GM21825 (cell line): ENCODE results near the gene AGFG2.
"Not testable (repeated sequence)": the region's sequence is repeated elsewhere in the genome, so short reads cannot be mapped to it uniquely, and the experiment has no call there.

Source experiments
- ATAC-seq: cut with Tn5 transposase; IDR thresholded peaks from one replicate; pipeline ENCODE4 v1.9.1; 2021; ENCODE audit warnings: mild to moderate bottlenecking, moderate library complexity; ENCODE audit not compliant: unreplicated experiment

The AGFG2 gene

DNA sequence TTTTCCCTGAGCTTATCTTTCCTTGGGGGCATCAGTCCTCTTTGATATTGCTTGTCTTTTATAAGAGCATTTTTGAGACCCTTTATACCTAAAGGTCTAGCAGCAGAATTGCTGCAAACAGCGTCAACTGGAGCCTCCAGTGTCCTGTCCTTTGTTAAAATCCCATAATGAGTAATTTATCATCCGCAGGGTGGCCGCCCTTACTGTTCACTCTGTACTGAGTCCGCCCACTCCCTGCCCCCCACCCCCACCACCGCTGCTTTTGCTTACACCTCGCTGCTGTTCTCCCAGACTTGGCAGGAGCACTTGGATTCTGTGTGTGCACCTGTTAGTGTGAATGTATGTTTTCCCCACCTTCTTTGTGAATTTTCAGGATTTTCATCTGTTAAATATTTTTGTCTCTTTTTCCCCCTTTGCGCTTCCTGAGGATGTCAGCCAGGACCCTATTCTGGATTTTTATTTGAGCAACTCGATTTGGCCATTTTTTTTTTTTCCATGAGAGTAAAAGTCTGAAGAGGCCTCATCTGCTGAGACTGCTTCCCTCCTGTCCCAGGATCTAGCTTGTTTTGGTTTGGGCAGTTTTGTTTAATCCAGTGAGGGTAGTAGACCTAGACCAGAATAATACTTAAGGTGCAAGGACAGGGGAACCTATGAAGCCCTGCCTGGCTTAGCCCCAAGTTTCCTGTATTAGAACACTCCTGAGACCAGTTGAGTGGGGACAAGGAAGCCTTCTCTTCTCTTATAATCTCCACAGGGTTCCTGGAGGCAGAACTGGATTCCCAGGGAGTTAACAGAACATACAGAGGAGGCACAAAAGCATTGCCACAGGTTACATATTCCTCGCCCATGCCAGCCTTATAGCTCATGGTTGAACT lies 8.2 kb downstream of the AGFG2 start:
- ATAC-seq = no peak

DNA sequence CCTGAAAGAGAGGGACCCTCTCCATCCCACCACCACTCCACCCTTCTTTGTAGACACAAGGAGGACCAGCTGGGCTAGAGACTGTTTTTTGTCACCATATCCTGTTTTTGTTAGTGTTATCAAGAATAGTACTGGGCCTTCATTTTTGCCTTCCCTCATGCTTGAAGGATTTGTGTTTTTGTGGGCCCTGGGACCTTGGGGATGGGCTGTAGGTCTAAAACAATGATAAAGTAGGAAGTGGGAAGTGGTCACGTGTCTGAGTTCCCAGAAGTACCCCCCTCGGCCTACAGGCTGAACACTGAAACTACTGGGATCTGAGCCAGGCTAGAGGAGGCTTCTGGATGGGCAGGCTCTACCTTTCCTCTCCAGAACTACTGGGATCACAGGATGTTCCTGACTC lies 8.9 kb downstream of the AGFG2 start:
- no peak for ATAC-seq

DNA sequence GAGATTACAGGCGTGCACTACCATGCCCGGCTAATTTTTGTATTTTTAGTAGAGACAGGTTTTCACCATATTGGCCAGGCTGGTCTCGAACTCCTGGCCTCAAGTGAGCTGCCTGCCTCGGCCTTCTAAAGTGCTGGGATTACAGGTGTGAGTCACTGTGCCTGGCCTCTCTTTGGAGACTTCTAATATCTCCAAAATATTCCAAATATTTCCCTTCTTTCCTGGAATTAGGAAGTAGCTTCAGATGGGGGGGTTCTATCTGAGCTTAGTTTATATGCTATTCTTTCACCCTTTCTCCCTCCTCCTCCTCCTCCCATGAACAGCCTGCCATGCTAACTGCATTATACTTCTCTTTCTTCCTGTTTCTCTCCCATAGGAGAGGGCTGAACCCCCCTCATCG lies 9.4 kb downstream of the AGFG2 start:
- not testable (repeated sequence) for ATAC-seq

DNA sequence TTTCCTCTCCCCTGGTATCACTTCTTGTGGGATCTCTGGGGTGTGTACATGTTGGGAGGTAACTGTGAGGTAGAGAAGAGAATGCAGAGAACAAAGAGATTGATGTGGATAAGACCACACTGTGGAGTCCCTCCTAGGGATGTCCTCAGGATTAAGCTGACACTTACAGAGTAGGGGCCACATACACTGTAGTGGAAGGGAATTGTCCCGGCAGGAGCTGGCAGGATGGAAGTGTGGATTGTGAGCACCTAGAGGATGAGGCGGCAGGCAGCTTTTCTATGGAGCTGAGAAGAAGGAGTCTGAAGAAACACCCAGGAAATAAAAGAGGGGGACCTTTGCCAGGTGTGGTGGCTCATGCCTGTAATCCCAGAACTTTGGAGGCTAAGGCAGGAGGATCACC lies 13.5 kb downstream of the AGFG2 start:
- no peak for ATAC-seq

DNA sequence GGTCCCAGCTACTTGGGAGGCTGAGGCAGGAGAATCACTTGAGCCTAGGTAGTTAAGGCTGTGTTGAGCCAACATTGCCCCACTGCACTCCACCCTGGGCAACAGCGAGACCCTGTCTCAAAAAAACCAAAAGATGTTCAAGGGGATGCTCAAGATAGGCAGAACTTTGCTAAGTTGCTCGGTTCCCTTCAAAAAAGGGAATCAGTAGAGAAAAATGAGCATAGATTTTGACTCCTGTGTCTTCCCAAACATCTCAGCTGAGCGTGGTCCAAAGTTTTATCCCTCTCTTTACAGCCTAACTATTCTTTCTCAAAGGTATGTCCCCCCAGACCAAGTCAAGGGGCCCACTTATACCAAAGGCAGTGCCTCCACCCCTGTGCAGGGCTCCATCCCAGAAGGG lies 14.0 kb downstream of the AGFG2 start:
- ATAC-seq = no peak

DNA sequence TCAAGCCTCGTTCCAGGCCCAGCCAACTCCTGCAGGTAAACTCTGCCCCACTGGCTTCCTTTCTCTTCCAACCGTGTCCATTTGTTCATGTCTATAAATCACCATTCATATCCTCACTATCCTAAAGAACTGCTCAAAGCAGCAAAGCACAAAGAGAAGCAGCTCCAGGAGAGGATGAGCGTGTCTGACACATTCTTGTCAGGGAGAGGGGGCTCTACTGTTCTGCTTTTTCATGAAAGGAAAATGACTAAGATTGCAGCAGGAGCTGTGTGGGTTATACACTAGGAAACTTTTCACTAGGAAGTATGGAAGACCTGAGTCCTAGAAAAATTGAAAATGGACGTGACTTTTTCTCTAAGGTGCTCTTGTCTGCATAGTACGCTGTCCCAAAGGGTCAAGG lies 16.7 kb downstream of the AGFG2 start:
- ATAC-seq = no peak

DNA sequence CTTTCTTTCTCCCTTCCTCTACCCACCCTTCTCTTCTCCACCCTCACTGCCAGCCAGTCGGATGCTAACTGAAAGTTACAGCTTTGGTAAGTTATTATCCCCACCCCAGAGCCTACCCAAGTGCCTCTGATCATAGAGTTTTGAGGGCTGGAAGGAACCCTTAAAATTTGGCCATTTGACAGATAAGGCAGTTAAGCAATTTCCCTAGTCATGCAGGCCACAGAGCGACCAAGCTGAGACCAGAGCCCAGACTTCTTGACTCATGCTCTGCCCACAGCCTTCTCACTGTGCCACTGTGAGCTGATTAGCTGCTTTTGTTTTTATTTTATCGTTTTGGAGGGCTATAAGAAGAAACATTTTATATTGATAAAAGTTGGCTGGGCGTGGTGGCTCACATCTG lies 17.5 kb downstream of the AGFG2 start:
- no peak for ATAC-seq

DNA sequence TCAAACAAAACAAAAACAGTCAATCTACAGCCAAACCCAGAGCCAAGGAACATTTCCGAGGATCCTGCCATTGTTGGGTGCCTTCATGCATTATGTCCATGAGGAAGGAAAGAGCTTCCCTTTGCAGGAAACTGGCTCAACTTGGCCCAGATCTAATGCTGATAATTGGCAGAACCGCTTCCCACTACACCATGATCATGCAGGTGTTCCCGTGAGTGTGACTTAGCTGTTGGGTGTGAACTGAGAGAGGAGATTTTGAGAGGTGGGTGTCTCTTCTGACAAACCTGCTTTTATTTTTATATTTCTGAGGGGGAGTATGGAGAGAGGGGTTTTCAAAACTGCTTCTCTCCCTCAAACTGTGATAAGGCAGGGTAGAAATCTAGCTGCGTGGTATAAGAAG lies 20.1 kb downstream of the AGFG2 start:
- ATAC-seq = no peak

DNA sequence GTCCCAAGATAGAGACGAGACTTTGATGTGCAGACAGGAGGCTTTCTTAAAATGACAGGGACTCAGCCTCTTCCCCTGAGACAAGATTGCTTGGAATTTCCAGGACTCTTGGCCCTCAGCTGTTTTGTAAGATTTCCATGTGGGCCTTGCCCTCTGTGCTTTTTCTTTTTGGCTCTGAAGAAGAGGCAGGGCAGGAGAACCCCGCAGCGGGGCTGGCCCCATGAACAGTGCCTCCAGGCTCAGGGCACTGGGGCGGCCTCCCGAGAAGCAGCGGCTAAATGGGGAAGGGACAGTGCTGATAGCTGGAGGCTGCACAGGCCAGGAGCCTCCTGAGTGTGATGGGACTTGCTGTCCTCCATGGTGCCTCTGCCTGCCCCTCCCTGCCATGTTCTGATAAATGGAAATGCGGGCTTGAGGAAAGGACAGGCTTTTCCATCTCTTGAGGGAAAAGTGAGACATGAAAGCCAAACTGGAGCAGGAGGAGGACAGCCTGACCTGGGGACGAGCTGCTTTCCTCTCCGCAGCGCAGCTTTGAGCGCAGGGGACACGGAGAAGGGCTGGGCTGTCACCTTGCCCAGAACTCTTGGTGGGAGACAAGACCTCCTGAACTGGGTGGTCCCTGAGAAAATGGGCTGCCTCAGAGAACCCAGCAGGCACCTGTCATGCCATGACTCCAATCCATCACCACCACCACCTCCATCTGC lies 22.6 kb downstream of the AGFG2 start:
- no peak for ATAC-seq

DNA sequence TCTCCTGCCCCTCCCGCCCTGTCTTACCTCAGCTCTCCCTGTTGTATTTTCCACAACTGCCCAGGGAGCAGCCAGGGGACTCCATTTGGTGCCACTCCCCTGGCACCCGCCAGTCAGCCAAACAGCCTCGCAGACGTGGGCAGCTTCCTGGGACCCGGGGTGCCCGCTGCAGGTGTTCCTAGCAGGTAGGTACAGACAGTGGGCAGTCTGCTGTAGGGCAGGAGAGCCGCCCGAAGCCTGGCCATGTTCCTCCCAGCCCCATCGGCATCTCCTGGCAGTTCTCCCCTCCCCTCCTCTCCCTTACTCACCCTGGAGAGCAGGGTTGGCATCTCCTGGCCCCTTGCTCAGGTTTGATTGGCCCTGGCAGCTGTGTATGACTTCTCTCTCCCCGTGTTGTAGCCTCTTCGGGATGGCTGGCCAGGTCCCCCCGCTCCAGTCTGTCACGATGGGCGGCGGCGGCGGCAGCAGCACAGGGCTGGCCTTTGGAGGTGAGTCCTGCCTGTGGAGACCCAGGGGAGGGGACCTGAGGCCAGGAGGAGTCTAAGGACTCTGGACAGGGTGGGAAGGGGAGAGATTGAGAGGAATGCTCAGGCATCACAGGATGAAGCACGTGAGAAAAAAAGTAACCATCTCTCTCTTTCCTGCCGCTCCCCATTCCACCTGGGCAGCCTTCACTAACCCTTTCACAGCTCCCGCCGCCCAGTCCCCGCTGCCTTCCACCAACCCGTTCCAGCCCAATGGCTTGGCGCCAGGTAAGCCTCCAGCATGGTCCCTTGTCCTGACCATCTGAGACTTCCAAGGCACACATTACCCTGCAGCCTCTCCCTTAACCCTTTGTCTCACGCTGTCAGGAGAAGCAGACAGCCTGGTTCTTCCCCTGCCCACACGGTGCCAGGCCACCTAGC lies 23.4 kb downstream of the AGFG2 start:
- ATAC-seq = no peak

DNA sequence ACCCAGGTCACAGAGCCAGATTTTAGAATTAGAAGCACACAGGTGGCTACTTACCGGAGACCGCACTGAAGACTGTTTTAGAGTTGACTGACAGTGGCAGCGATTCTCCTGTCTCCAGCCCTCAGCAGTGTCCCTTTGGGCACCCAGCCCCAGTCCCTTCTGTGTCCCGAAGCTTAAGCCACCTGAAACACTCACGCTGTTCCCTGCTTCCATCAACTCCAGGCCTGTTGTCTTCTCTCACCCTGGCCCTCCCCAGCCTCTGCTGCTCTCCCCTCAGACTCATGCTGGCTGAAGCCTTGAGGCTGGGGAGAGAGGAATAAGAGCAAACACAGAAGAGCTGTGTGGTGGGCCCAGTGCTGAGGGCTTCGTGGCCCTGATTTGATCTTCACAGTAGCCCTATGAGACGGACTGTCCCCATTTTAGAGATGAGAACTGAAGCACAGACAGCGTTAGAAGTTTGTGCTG lies 24.1 kb downstream of the AGFG2 start:
- ATAC-seq = no peak

DNA sequence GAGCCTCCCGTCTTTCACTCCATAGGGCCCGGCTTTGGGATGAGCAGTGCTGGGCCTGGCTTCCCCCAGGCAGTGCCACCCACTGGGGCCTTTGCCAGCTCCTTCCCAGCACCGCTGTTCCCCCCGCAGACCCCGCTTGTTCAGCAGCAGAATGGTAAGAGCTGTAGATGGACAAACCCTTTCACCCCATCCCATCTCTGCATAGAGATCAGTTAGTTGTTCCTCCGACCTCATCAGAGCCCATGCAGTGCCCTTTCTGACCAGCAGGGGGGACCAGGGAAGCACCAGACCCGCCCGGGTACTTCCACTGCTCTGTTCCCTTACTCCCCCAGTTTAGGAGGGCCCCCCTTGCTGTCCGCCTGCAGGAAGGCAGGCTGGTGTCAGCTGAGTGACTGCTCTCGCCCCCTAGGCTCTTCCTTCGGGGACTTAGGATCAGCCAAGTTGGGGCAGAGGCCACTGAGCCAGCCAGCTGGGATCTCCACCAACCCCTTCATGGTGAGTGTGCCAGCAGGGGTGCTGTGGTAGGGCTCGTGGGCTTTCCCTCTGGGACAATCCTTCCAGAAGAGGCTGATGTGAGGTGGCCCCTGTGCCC lies 24.9 kb downstream of the AGFG2 start:
- ATAC-seq = no peak

DNA sequence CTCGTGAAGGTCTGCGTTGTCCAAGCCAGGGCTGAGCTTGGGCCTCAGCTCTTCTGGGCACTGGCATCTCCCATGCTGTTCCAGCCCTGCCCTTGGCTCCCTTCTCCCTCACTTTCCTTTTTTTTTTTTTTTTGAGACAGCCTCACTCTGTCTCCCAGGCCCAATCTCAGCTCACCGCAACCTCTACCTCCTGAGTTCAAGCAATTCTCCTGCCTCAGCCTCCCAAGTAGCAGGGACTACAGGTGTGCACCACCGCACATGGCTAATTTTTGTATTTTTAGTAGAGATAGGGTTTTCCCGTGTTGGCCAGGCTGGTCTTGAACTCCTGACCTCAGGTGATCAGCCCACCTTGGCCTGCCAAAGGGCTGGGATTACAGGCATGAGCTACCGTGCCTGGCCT lies 25.4 kb downstream of the AGFG2 start:
- ATAC-seq = not testable (repeated sequence)

DNA sequence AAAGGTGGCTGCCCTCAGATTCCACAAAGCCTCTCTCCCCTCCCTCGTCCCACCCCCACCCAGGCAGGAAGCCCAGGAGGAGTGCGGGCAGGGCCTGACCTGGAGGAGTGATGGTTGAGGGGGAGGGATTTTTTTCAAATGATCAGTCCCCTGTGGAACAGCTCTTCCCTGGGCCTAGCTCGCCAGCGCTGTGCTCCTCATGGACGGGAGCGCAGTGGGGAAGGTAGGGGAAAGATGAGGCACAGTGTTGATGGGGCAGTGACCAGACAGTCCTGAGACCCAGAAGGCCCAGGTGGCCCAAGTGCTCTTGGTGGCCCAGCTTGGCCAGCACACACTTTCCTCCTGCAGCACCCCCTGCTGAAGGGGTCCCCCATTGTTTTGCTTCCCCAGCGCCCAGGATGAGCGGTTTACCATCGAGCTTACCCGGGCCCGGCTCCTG lies 26.1 kb downstream of the AGFG2 start:
- ATAC-seq = no peak

DNA sequence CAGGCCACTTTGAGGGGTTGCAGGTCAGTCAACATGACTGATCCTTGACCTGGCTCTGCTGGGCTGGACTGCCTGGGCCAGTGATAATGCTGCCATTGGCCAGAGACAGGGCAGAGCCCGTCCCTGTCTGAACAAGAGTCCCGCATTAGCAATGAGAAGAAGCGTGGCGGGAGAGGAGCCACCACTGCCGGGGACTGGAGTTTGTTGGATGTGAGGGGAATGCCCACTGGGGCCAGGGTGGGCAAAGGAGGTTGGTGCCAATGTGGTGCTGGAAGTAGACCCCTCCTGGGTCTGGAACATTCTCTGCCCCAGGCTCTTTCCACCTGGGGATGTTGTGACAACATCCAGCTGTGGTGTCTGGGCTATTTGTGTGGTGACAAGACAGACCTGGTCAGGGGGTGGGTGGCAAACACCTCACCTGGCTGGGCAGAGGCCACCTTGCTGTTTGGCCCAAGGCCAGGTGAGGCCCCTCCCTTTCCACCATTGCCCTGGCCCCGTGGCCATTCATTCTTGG lies 27.1 kb downstream of the AGFG2 start:
- no peak for ATAC-seq

DNA sequence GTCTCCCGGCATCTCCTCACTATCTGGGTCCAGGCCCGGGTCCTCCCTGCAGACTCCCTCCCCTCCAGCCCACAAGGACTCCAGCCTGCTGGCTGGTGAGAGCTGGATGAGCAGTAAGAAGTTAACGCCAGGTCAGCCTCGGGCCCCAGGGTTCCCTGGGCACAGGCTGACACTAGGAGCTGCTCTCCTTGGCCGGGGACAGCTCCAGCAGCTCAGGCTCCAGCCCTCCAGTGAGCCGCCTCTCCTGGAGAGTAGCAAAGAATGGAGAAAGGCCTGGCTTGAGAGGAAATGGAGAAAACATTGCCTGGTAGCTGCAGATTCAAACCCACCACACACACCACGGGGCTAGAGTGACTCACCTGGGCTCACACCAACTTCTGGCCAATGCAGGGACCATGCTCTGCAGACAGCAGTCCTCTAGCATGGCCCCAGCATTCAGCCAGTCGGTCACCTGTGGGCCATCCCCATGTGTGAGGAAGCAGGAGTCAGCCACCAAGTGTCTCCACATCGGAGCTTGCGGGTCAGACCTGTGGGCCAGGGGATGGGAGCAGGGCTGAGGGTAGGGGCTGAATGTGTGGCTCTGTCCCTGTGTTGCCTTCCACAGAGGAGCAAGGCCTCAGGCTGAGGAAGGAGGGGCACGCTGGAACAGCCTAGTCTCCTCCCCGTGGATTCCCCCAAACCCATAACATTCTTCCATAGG lies 28.2 kb downstream of the AGFG2 start:
- ATAC-seq = no peak

DNA sequence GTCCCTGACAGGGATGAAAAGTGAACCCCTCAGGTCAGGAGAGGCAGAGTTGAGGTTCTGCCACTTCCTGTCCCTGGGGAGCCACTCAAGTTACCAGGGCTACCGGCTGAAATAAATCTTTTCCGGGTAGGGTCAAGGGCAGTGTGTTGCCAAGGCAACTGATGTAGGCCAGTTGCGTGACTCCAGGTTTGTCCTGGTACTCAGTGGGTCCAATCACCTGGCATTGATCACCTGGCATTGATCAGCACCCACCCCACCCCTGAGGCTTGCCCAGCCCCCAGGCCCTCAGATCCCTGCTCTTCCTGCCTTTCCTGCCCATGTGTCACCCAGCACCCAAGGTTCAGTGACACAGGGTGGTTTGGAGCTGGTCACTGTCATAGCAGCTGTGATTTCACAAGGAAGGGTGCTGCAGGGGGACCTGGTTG lies 28.8 kb downstream of the AGFG2 start:
- no peak for ATAC-seq

DNA sequence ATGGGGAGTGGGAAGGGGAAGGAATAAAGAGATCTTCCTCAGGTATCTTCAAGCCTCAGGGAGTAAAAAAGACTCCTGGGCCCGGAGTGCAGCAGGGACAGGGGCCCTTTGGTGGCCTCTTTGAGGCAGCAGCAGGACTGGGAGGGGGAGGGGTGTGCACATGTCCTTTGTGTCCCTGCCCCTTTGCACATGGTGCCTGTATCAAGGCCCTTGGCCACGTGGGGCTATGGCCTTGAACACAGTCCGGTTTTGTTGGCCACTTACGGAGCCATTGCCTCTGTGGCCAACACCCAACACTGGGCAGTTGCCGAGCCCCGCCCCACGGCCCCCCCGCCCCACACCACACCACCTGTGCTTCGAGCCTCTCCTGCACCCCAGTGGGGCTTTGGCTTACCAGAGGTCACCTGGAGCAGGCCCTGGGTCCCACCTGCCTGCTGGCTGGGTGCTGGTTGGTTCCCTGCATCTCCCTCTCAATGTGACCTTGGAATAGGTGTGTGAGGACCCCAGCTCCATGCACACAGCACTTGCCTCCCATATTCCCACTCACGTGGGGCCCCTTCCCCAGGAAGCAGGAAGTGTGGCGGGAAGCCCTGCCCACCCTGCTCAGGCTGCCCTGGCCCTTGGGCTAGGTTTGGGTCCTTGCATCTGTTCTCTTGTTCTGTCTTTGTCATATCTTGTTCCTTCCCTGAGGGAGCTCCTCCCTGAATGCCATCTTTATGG lies 29.3 kb downstream of the AGFG2 start:
- no peak for ATAC-seq
